Hindlimb muscle (tissue), 1 donor: ENCODE results near the gene SYNJ2. TPM values are rescaled to one million over a fixed set of nuclear protein-coding genes. Genes with fewer than 3 reads are reported as not detected.

Experiments used
- DNase-seq: peaks from one replicate; pipeline ENCODE4 v3.0.0-alpha.2; 2013
- polyA plus RNA-seq: library from polyadenylated mRNA; unstranded; fragments of 120-200 nt; gene quantifications from one replicate; pipeline ENCODE4 v1.2.1, GENCODE V29; 2013; ENCODE audit not compliant: insufficient read length

SYNJ2 gene
- polyA plus RNA-seq, 1 donor: 9.8 TPM

GRCh38 chr6:157997893-157998608 is 16.4 kb downstream of the SYNJ2 start:
- DNase-seq: no peak

GRCh38 chr6:157998707-157999167 is 17.1 kb downstream of the SYNJ2 start:
- DNase-seq: no peak

GRCh38 chr6:157999168-158000051 is 17.7 kb downstream of the SYNJ2 start:
- no peak for DNase-seq

GRCh38 chr6:158000530-158001307 is 19.1 kb downstream of the SYNJ2 start:
- DNase-seq: no peak

- DNase-seq: no peak
Observed at GRCh38 chr6:158002249-158002950, 20.7 kb downstream of the SYNJ2 start.

GRCh38 chr6:158002951-158003853 is 21.5 kb downstream of the SYNJ2 start:
- peak; percentile 91 for DNase-seq

- no peak for DNase-seq
Observed at GRCh38 chr6:158003910-158004700, 22.4 kb downstream of the SYNJ2 start.

- no peak for DNase-seq
Observed at GRCh38 chr6:158004701-158005095, 23.0 kb downstream of the SYNJ2 start.

- DNase-seq: no peak
Observed at GRCh38 chr6:158005626-158006180, 24.0 kb downstream of the SYNJ2 start.

GRCh38 chr6:158006331-158006730 is 24.7 kb downstream of the SYNJ2 start:
- no peak for DNase-seq

- DNase-seq: no peak
Observed at GRCh38 chr6:158006821-158007570, 25.3 kb downstream of the SYNJ2 start.

- DNase-seq: no peak
Observed at GRCh38 chr6:158008864-158009113, 27.1 kb downstream of the SYNJ2 start.

- peak; percentile 55 for DNase-seq
Observed at GRCh38 chr6:158009114-158009891, 27.6 kb downstream of the SYNJ2 start.

GRCh38 chr6:158009935-158010585 is 28.4 kb downstream of the SYNJ2 start:
- DNase-seq: no peak

- DNase-seq: no peak
Observed at GRCh38 chr6:158010591-158011477, 29.2 kb downstream of the SYNJ2 start.

- no peak for DNase-seq
Observed at GRCh38 chr6:158011478-158011920, 29.8 kb downstream of the SYNJ2 start.
